HEK293 (cell line): ENCODE measurements around the gene COL4A1.

Experiments
- CTCF ChIA-PET: fragments of 350-600 bp; formaldehyde crosslinking; extraction: SDS; loops from one replicate; lab custom pipeline; 2021; ENCODE audit warnings: antibody characterized with exemption; lab: Yijun Ruan, JAX
- POLR2A ChIA-PET: fragments of 300-600 bp; formaldehyde crosslinking; extraction: SDS; loops from one replicate; lab custom pipeline; 2020; ENCODE audit warnings: antibody characterized with exemption, inconsistent platforms; lab: Yijun Ruan, JAX
- H3K27ac ChIP-seq: fragments of 200-500 bp; sonication (Bioruptor generic); 2 replicates; pipeline ENCODE4 v1.5.1; 2014; ENCODE audit warnings: low read depth, low read length, control low read depth, inconsistent platforms; ENCODE audit errors: extremely low read depth
- H3K36me3 ChIP-seq, 2 experiments: fragments of 200-500 bp in 1 of 2; sonication (Bioruptor generic) in 1 of 2; 1 replicate in 1 of 2; 2 replicates in 1 of 2; pipeline ENCODE4 v1.5.1; 2014 to 2017; ENCODE audit warnings: inconsistent platforms in 2 of 2, low read length in 2 of 2; ENCODE audit not compliant: control insufficient read depth in 2 of 2, insufficient read depth in 1 of 2
- H3K4me1 ChIP-seq: fragments of 200-500 bp; sonication (Bioruptor generic); 2 replicates; pipeline ENCODE4 v1.5.1; 2014; ENCODE audit warnings: mild to moderate bottlenecking, low read length, inconsistent platforms; ENCODE audit not compliant: control insufficient read depth, insufficient read depth
- H3K4me3 ChIP-seq: 2 replicates; pipeline ENCODE4 v1.5.1; 2011; ENCODE audit warnings: low read depth, mild to moderate bottlenecking, control low read depth, low read length, moderate library complexity
- H3K9me3 ChIP-seq: fragments of 200-500 bp; sonication (Bioruptor generic); 2 replicates; pipeline ENCODE4 v1.5.1; 2014; ENCODE audit warnings: low read depth, low read length, inconsistent platforms; ENCODE audit not compliant: control insufficient read depth, insufficient read depth
- HOXC10 ChIP-seq: sonication (generic); formaldehyde crosslinking; IDR thresholded peaks from 2 replicates; pipeline ENCODE4 v1.8.1; 2023; ENCODE audit warnings: mild to moderate bottlenecking, missing genetic modification reagents
- OVOL3 ChIP-seq: fragments of 450-650 bp; formaldehyde crosslinking; IDR thresholded peaks from 2 replicates; pipeline ENCODE4 v1.5.1; 2016; ENCODE audit warnings: missing biosample characterization, missing genetic modification characterization
- RBAK ChIP-seq: fragments of 450-650 bp; formaldehyde crosslinking; IDR thresholded peaks from 2 replicates; pipeline ENCODE4 v1.5.1; 2016; ENCODE audit warnings: missing biosample characterization, missing genetic modification characterization
- TRIM28 ChIP-seq: IDR thresholded peaks from 2 replicates; pipeline ENCODE4 v1.6.1; 2011; ENCODE audit warnings: low read length, control low read depth, borderline replicate concordance
- YY2 ChIP-seq: fragments of 450-650 bp; formaldehyde crosslinking; IDR thresholded peaks from 2 replicates; pipeline ENCODE4 v1.5.1; 2016; ENCODE audit warnings: missing biosample characterization, missing genetic modification characterization
- ZBTB26 ChIP-seq: fragments of 450-650 bp; formaldehyde crosslinking; optimal IDR thresholded peaks from 2 replicates; pipeline ENCODE3; 2016; ENCODE audit warnings: missing biosample characterization, mild to moderate bottlenecking, missing genetic modification characterization
- ZIC2 ChIP-seq: fragments of 450-650 bp; formaldehyde crosslinking; IDR thresholded peaks from 2 replicates; pipeline ENCODE4 v1.5.1; 2016; ENCODE audit warnings: missing biosample characterization, missing genetic modification characterization
- ZNF146 ChIP-seq: fragments of 450-650 bp; formaldehyde crosslinking; IDR thresholded peaks from 2 replicates; pipeline ENCODE4 v1.5.1; 2016; ENCODE audit warnings: missing biosample characterization, missing genetic modification characterization
- ZNF2 ChIP-seq: fragments of 450-650 bp; formaldehyde crosslinking; IDR thresholded peaks from 2 replicates; pipeline ENCODE4 v1.5.1; 2016; ENCODE audit warnings: missing biosample characterization, missing genetic modification characterization
- ZNF292 ChIP-seq: fragments of 450-650 bp; formaldehyde crosslinking; IDR thresholded peaks from 2 replicates; pipeline ENCODE4 v1.5.1; 2016; ENCODE audit warnings: low read depth, missing biosample characterization, missing genetic modification characterization, borderline replicate concordance
- ZNF324 ChIP-seq: fragments of 450-650 bp; formaldehyde crosslinking; IDR thresholded peaks from 2 replicates; pipeline ENCODE4 v1.5.1; 2016; ENCODE audit warnings: missing biosample characterization, missing genetic modification characterization
- ZNF354C ChIP-seq: fragments of 450-650 bp; formaldehyde crosslinking; IDR thresholded peaks from 2 replicates; pipeline ENCODE4 v1.5.1; 2016; ENCODE audit warnings: missing biosample characterization, missing genetic modification characterization, low read depth, borderline replicate concordance
- ZNF433 ChIP-seq: fragments of 450-650 bp; formaldehyde crosslinking; IDR thresholded peaks from 2 replicates; pipeline ENCODE4 v1.5.1; 2016; ENCODE audit warnings: missing biosample characterization, missing genetic modification characterization, low read depth
- ZNF473 ChIP-seq: fragments of 450-650 bp; formaldehyde crosslinking; IDR thresholded peaks from 2 replicates; pipeline ENCODE4 v1.5.1; 2017; ENCODE audit warnings: missing biosample characterization, missing genetic modification characterization
- ZNF48 ChIP-seq: fragments of 450-650 bp; formaldehyde crosslinking; IDR thresholded peaks from 2 replicates; pipeline ENCODE4 v1.5.1; 2016; ENCODE audit warnings: missing biosample characterization, missing genetic modification characterization
- ZNF548 ChIP-seq: fragments of 450-650 bp; formaldehyde crosslinking; IDR thresholded peaks from 2 replicates; pipeline ENCODE4 v1.5.1; 2016; ENCODE audit warnings: missing biosample characterization, missing genetic modification characterization
- ZNF623 ChIP-seq: fragments of 450-650 bp; formaldehyde crosslinking; IDR thresholded peaks from 2 replicates; pipeline ENCODE4 v1.5.1; 2016; ENCODE audit warnings: missing biosample characterization, missing genetic modification characterization
- ZNF626 ChIP-seq: fragments of 450-650 bp; sonication (Bioruptor Pico); formaldehyde crosslinking; IDR thresholded peaks from 2 replicates; pipeline ENCODE4 v1.5.1; 2018; ENCODE audit warnings: missing biosample characterization, missing genetic modification characterization, inconsistent platforms
- ZXDB ChIP-seq: fragments of 450-650 bp; formaldehyde crosslinking; IDR thresholded peaks from 2 replicates; pipeline ENCODE4 v1.5.1; 2016; ENCODE audit warnings: missing biosample characterization, missing genetic modification characterization
- TF ChIP-seq, protein P1 (sequence below): fragments of 450-650 bp; formaldehyde crosslinking; IDR thresholded peaks from 2 replicates; pipeline ENCODE4 v1.5.1; 2016; ENCODE audit warnings: missing biosample characterization, missing genetic modification characterization, borderline replicate concordance

COL4A1 gene

DNA sequence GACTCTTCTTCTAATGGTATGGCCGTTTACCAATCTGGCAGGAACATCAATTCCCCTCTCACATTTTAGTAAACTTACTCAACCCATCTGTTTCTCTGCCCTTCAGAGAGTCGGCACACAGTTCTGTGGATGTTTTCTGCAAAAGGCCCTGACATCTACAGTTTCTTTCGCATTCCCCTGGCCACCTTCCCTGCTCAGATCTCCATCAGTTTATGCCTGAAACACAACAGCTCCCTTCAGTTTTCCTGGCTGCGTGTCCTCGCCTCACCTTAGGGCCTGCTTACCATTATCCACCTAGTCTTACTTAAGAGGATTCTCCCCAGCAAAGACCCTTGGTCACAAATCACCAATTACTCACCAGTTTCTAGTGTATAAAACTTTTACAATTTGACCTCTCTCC lies 25.2 kb downstream of the COL4A1 start:
- TF ChIP-seq ZNF48 (tag by site-specific recombination) (no peak), ZNF146 (tag by site-specific recombination) (no peak), OVOL3 (tag by site-specific recombination) (no peak), HOXC10 (CRISPR knock-in tag) (no peak), ZNF2 (no peak), TRIM28 (no peak)
- Histone ChIP-seq H3K4me1 (no peaks in the 10 kb centered on the region), H3K9me3 (no peaks in the 10 kb centered on the region), H3K27ac (no peak overlapping the region), H3K4me3 (no peak overlapping the region), H3K36me3 (no peaks in the 10 kb centered on the region)
- POLR2A ChIA-PET, result no interaction called here
- CTCF ChIA-PET, result no interaction called here

GRCh38 chr13:110280985-110281688 lies 25.8 kb downstream of the COL4A1 start:
- H3K9me3 ChIP-seq, result no peaks in the 10 kb centered on the region
- TF ChIP-seq ZNF292 (tag by site-specific recombination), result no peak
- no peak for TF ChIP-seq ZNF324 (tag by site-specific recombination)
- TF ChIP-seq ZNF354C (tag by site-specific recombination), result no peak
- TF ChIP-seq ZNF626, result no peak
- no peak for TF ChIP-seq RBAK (tag by site-specific recombination)
- no peak for TF ChIP-seq ZBTB26 (tag by site-specific recombination)
- TF ChIP-seq ZNF623 (tag by site-specific recombination), result no peak
- TF ChIP-seq ZNF548, result no peak
- no peak for TF ChIP-seq ZNF473
- TF ChIP-seq, protein P1, sequence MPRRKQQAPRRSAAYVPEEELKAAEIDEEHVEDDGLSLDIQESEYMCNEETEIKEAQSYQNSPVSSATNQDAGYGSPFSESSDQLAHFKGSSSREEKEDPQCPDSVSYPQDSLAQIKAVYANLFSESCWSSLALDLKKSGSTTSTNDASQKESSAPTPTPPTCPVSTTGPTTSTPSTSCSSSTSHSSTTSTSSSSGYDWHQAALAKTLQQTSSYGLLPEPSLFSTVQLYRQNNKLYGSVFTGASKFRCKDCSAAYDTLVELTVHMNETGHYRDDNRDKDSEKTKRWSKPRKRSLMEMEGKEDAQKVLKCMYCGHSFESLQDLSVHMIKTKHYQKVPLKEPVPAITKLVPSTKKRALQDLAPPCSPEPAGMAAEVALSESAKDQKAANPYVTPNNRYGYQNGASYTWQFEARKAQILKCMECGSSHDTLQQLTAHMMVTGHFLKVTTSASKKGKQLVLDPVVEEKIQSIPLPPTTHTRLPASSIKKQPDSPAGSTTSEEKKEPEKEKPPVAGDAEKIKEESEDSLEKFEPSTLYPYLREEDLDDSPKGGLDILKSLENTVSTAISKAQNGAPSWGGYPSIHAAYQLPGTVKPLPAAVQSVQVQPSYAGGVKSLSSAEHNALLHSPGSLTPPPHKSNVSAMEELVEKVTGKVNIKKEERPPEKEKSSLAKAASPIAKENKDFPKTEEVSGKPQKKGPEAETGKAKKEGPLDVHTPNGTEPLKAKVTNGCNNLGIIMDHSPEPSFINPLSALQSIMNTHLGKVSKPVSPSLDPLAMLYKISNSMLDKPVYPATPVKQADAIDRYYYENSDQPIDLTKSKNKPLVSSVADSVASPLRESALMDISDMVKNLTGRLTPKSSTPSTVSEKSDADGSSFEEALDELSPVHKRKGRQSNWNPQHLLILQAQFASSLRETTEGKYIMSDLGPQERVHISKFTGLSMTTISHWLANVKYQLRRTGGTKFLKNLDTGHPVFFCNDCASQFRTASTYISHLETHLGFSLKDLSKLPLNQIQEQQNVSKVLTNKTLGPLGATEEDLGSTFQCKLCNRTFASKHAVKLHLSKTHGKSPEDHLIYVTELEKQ (tag by site-specific recombination), result no peak
- no peak for TF ChIP-seq ZXDB (tag by site-specific recombination)
- no peak for TF ChIP-seq ZNF433 (tag by site-specific recombination)
- no peak for TF ChIP-seq YY2 (tag by site-specific recombination)
- TF ChIP-seq ZIC2 (tag by site-specific recombination), result no peak
- TF ChIP-seq, all 188 proteins: peak for 0
- ChIA-PET POLR2A (no interaction called here), CTCF (no interaction called here)
- Histone ChIP-seq H3K4me3 (no peak overlapping the region), H3K27ac (no peak overlapping the region), H3K36me3 (no peaks in the 10 kb centered on the region), H3K4me1 (no peaks in the 10 kb centered on the region)
